ENCODE measurements around the gene PLXDC1.

- no peak for TF ChIP-seq POLR2A (IDR thresholded peaks at IDR 0.05)
- TF ChIP-seq CTCF (IDR thresholded peaks at IDR 0.05 in 4 of 5, conservative IDR thresholded peaks at IDR 0.05 in 1 of 5), result no peak
Measured at GRCh38 chr17:39104046-39104445, 47.4 kb downstream of the PLXDC1 start.

Data from gastrocnemius medialis (tissue), 4 donors.